DND-41 (cell line): ENCODE data around the gene RUNX2.

ENCODE experiments used
- EZH2 ChIP-seq: IDR thresholded peaks from 3 replicates; pipeline ENCODE4 v1.6.1; 2012; ENCODE audit warnings: borderline replicate concordance, low read depth, mild to moderate bottlenecking, moderate library complexity, low read length, inconsistent platforms; ENCODE audit not compliant: severe bottlenecking
- TF ChIP-seq, protein P1 (sequence below): IDR thresholded peaks from 2 replicates; pipeline ENCODE4 v1.5.1; 2012; ENCODE audit warnings: borderline replicate concordance, low read length, moderate library complexity, mild to moderate bottlenecking; ENCODE audit not compliant: poor library complexity, severe bottlenecking; ENCODE audit errors: extremely low read depth

GRCh38 chr6:45608252-45608913 is 280.3 kb downstream of the RUNX2 start:
- TF ChIP-seq EZH2: no peak
- TF ChIP-seq, protein P1, sequence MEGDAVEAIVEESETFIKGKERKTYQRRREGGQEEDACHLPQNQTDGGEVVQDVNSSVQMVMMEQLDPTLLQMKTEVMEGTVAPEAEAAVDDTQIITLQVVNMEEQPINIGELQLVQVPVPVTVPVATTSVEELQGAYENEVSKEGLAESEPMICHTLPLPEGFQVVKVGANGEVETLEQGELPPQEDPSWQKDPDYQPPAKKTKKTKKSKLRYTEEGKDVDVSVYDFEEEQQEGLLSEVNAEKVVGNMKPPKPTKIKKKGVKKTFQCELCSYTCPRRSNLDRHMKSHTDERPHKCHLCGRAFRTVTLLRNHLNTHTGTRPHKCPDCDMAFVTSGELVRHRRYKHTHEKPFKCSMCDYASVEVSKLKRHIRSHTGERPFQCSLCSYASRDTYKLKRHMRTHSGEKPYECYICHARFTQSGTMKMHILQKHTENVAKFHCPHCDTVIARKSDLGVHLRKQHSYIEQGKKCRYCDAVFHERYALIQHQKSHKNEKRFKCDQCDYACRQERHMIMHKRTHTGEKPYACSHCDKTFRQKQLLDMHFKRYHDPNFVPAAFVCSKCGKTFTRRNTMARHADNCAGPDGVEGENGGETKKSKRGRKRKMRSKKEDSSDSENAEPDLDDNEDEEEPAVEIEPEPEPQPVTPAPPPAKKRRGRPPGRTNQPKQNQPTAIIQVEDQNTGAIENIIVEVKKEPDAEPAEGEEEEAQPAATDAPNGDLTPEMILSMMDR: no peak
